CD8-positive, alpha-beta memory T cell (primary cell): Measurements from ENCODE around the gene SPATA17. TPM values are rescaled to one million over a fixed set of nuclear protein-coding genes. Genes with fewer than 3 reads are reported as not detected.
"Not testable (repeated sequence)": the region's sequence is repeated elsewhere in the genome, so short reads cannot be mapped to it uniquely, and the experiment has no call there.

Experiments
- CTCF ChIA-PET: fragments of 350-600 bp; sonication (Branson Sonifier 250); formaldehyde crosslinking; loops from one replicate; lab custom pipeline; 2021; ENCODE audit warnings: antibody characterized with exemption; lab: Charles Lee
- POLR2A ChIA-PET: fragments of 350-600 bp; sonication (Branson Sonifier 250); formaldehyde crosslinking; loops from one replicate; lab custom pipeline; 2021; ENCODE audit warnings: antibody characterized with exemption; lab: Charles Lee
- DNase-seq, 5 donors: peaks; one replicate each; pipeline versions ENCODE4 v3.0.0 to v3.0.0-alpha.2; 2020 to 2022; ENCODE audit warnings: mixed read lengths in 1 of 5
- H3K27ac ChIP-seq: one replicate; pipeline ENCODE4 v1.7.0; 2013; ENCODE audit warnings: low read depth, mild to moderate bottlenecking, low read length, moderate library complexity
- H3K27me3 ChIP-seq: 2 replicates; pipeline ENCODE4 v1.7.0; 2013; ENCODE audit warnings: low read length, mild to moderate bottlenecking; ENCODE audit not compliant: insufficient read depth, poor library complexity, severe bottlenecking
- H3K36me3 ChIP-seq: 2 replicates; pipeline ENCODE4 v1.7.0; 2013; ENCODE audit warnings: mild to moderate bottlenecking, low read length, moderate library complexity; ENCODE audit not compliant: insufficient read depth
- H3K4me1 ChIP-seq: 2 replicates; pipeline ENCODE4 v1.7.0; 2013; ENCODE audit warnings: mild to moderate bottlenecking, low read length, moderate library complexity; ENCODE audit not compliant: insufficient read depth
- H3K4me3 ChIP-seq: 2 replicates; pipeline ENCODE4 v1.7.0; 2013; ENCODE audit warnings: mild to moderate bottlenecking, low read length
- H3K9me3 ChIP-seq: 2 replicates; pipeline ENCODE4 v1.7.0; 2013; ENCODE audit warnings: mild to moderate bottlenecking, low read length
- H3K27ac Mint-ChIP-seq, 8 donors: one replicate each; pipeline ENCODE4 v1.8.0; 2020 to 2021; ENCODE audit warnings: mixed read lengths in 8 of 8, mild to moderate bottlenecking in 6 of 8, inconsistent platforms in 3 of 8, moderate library complexity in 3 of 8
- H3K27me3 Mint-ChIP-seq, 2 donors: one replicate each; pipeline ENCODE4 v1.8.0; 2020 to 2021; ENCODE audit warnings: mixed read lengths in 2 of 2, mild to moderate bottlenecking in 1 of 2, moderate library complexity in 1 of 2
- H3K36me3 Mint-ChIP-seq, 3 donors: one replicate each; pipeline ENCODE4 v1.8.0; 2020 to 2021; ENCODE audit warnings: mixed read lengths in 3 of 3, inconsistent platforms in 1 of 3, mild to moderate bottlenecking in 1 of 3
- H3K4me1 Mint-ChIP-seq, 3 donors: one replicate each; pipeline ENCODE4 v1.8.0; 2020 to 2021; ENCODE audit warnings: mixed read lengths in 3 of 3, inconsistent platforms in 1 of 3, mild to moderate bottlenecking in 1 of 3
- H3K4me3 Mint-ChIP-seq, 7 donors: one replicate each; pipeline ENCODE4 v1.8.0; 2020 to 2021; ENCODE audit warnings: mixed read lengths in 7 of 7, mild to moderate bottlenecking in 6 of 7, moderate library complexity in 4 of 7, inconsistent platforms in 2 of 7
- H3K9me3 Mint-ChIP-seq, 5 donors: one replicate each; pipeline ENCODE4 v1.8.0; 2020 to 2022; ENCODE audit warnings: mixed read lengths in 5 of 5, mild to moderate bottlenecking in 3 of 5, moderate library complexity in 2 of 5, inconsistent platforms in 1 of 5
- polyA plus RNA-seq: library from polyadenylated mRNA; unstranded; fragments of 300-500 nt; fragmentation: Illumina TruSeq; gene quantifications from one replicate; pipeline ENCODE4 v1.2.3, GENCODE V29; 2021
- total RNA-seq, 2 experiments: library from RNA; stranded (reverse); gene quantifications; one replicate each; pipeline ENCODE4 v1.2.3, GENCODE V29; 2021

Gene SPATA17
- total and polyA plus RNA-seq, 3 experiments from 2014 or later: 0.33 TPM; not detected in 2

- POLR2A ChIA-PET, H3K4me1 ChIP-seq, H3K27ac ChIP-seq, H3K4me3 Mint-ChIP-seq, CTCF ChIA-PET, H3K9me3 Mint-ChIP-seq, H3K36me3 Mint-ChIP-seq, DNase-seq, H3K36me3 ChIP-seq, H3K27me3 ChIP-seq, H3K27ac Mint-ChIP-seq, H3K4me1 Mint-ChIP-seq, H3K27me3 Mint-ChIP-seq, H3K4me3 ChIP-seq, H3K9me3 ChIP-seq: not testable (repeated sequence)
Observed at GRCh38 chr1:217696140-217696539, 65.0 kb downstream of the SPATA17 start.

DNA sequence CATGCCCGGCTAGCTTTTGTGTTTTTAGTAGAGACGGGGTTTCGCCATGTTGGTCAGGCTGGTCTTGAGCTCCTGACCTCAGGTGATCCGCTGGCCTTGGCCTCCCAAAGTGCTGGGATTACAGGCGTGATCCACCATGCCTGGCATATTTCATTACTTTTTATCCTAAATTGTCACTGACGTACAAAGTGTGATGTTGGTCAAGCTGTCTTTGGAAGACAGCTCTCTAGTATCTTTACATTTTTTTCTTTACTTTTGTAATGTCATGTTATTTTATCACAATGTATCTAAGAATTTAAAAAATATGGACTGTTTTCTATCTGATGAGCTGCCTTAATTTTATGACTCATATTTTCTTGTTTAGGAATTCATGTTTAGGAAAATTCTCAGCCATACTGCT is 72.2 kb downstream of the SPATA17 start:
- no peak for DNase-seq
- H3K27ac Mint-ChIP-seq: no peak overlapping the region
- H3K4me1 ChIP-seq: no peaks in the 10 kb centered on the region
- peaks cover 0 to 10% of the 10 kb centered on the region in 2 donors for H3K27me3 Mint-ChIP-seq
- H3K4me3 Mint-ChIP-seq: no peak overlapping the region
- H3K27ac ChIP-seq: no peak overlapping the region
- no peaks in the 10 kb centered on the region for H3K4me1 Mint-ChIP-seq
- peaks cover 0 to 12% (median 7%) of the 10 kb centered on the region in 5 donors for H3K9me3 Mint-ChIP-seq
- CTCF ChIA-PET: no interaction called here
- H3K9me3 ChIP-seq: no peaks in the 10 kb centered on the region
- POLR2A ChIA-PET: no interaction called here
- H3K27me3 ChIP-seq: no peaks in the 10 kb centered on the region
- H3K36me3 ChIP-seq: no peaks in the 10 kb centered on the region
- H3K36me3 Mint-ChIP-seq: peaks cover 0 to 4% (median 0%) of the 10 kb centered on the region in 3 donors
- H3K4me3 ChIP-seq: no peak overlapping the region

DNA sequence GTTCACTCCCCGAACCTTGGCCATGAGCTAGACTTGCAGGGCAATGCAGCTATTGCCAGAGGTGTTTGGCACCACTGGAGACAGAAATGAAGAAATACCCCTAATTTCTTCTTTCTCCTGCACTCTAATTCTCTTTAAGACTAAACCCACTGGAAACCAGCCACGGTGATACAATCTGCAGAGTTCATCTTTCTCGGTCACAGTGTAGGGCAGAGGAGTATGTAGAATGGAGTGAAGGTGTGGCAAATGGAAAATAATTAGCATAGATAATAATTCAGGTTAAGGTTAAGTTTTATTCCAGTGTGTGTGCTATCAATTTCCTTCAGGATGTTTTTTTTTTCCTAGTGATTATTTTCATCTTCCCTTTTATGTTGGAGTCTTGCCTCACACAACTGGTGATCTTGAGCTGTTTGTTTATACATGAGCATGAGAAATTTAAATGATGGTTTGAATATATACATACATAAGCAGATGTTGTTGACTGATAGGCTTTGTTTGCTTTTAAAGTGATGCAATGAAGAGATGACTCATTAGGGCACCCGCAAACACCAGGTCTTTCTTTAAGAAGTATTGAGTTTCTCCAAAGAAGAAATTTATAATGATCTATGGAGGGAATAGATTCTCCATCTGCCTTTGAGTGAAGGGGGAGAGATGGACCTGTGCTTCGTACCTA is 81.9 kb downstream of the SPATA17 start:
- CTCF ChIA-PET: no interaction called here

DNA sequence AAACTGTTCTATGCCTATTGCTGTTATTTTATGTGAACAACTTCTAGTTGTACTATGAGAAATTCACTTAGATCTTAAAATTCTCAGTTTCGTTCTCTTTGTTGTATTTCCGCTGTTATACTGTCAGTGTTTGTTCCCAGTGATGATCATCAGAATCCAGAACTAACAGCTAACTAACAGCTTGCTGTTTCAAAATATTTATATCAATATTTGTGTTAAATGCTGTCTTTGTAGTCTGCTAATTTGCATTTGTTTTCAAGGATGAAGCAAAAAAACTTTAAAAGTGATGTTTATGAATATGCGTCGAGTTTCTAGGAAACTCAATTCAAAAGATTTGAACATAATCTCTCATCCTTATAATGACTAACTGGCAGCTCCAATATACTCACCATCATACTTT is 84.5 kb downstream of the SPATA17 start:
- Histone ChIP-seq H3K9me3 (no peaks in the 10 kb centered on the region), H3K27ac (no peak overlapping the region), H3K36me3 (no peaks in the 10 kb centered on the region), H3K27me3 (no peaks in the 10 kb centered on the region), H3K4me3 (no peak overlapping the region), H3K4me1 (no peaks in the 10 kb centered on the region)
- Mint-ChIP-seq H3K27me3 (peaks cover 2 to 11% of the 10 kb centered on the region in 2 donors), H3K27ac (no peak overlapping the region), H3K4me3 (no peak overlapping the region), H3K36me3 (no peaks in the 10 kb centered on the region), H3K9me3 (peaks cover 0 to 2% (median 0%) of the 10 kb centered on the region in 5 donors), H3K4me1 (no peaks in the 10 kb centered on the region)
- DNase-seq: no peak
- POLR2A ChIA-PET: no interaction called here
- CTCF ChIA-PET: no interaction called here

More for the DNA sequence above, 81.9 kb downstream of the SPATA17 start:
- DNase-seq: no peak
- Mint-ChIP-seq H3K27ac (no peak overlapping the region), H3K27me3 (peaks cover 0 to 11% of the 10 kb centered on the region in 2 donors), H3K4me1 (no peaks in the 10 kb centered on the region), H3K4me3 (no peak overlapping the region), H3K9me3 (peaks cover 0 to 1% (median 0%) of the 10 kb centered on the region in 5 donors), H3K36me3 (no peaks in the 10 kb centered on the region)
- no peaks in the 10 kb centered on the region for H3K27me3 ChIP-seq
- POLR2A ChIA-PET: no interaction called here
- no peak overlapping the region for H3K27ac ChIP-seq
- H3K36me3 ChIP-seq: no peaks in the 10 kb centered on the region
- H3K4me3 ChIP-seq: no peak overlapping the region
- H3K4me1 ChIP-seq: no peaks in the 10 kb centered on the region
- no peaks in the 10 kb centered on the region for H3K9me3 ChIP-seq

DNA sequence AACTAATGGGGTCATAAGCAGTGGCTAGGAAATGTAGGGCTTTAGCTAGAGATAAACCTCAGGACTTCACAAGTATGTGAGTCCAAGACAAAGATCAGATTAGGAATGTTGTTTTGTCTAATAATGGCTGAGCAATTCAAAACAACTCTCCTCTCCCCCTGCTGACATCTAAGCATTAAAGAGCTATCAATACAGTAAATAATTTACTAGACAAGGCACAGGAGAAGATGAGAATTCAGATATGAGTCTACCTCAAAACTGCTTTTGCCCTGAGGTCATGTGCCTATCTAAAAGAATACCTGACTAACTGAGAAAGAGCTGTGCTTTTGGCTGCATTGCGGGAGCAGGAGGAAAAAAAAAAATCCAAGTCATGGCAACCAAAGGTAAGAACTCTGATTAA is 86.8 kb downstream of the SPATA17 start:
- no peaks in the 10 kb centered on the region for H3K9me3 ChIP-seq
- H3K27me3 ChIP-seq: no peaks in the 10 kb centered on the region
- peaks cover 2 to 8% of the 10 kb centered on the region in 2 donors for H3K27me3 Mint-ChIP-seq
- peaks cover 0 to 2% (median 0%) of the 10 kb centered on the region in 5 donors for H3K9me3 Mint-ChIP-seq
- H3K36me3 Mint-ChIP-seq: no peaks in the 10 kb centered on the region
- DNase-seq: no peak
- no peak overlapping the region for H3K4me3 Mint-ChIP-seq
- no peaks in the 10 kb centered on the region for H3K4me1 Mint-ChIP-seq
- no peaks in the 10 kb centered on the region for H3K4me1 ChIP-seq
- ChIA-PET POLR2A (no interaction called here), CTCF (no interaction called here)
- H3K4me3 ChIP-seq: no peak overlapping the region
- H3K27ac Mint-ChIP-seq: no peak overlapping the region
- no peak overlapping the region for H3K27ac ChIP-seq
- no peaks in the 10 kb centered on the region for H3K36me3 ChIP-seq

DNA sequence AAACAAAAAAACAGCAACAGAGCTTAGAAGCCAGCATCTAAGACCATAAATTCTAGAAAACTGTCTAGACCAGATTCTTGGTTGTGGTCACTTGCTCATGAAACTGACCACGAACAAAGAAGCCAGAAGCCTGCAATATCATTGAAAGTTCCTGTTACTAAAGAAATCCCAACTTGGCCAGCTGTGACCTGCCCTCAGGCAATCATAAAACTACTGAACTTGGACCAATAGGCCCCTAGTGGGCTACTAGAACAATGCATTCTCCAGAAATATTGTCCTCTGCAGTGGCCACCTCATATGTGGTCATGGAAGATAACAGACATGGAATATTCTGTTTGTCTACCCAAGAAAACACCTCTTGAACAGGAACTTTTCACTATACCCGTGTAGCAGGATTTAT is 87.7 kb downstream of the SPATA17 start:
- Histone ChIP-seq H3K36me3 (no peaks in the 10 kb centered on the region), H3K27ac (no peak overlapping the region), H3K4me3 (no peak overlapping the region), H3K4me1 (no peaks in the 10 kb centered on the region), H3K9me3 (no peaks in the 10 kb centered on the region), H3K27me3 (no peaks in the 10 kb centered on the region)
- no peak overlapping the region for H3K4me3 Mint-ChIP-seq
- DNase-seq: no peak
- CTCF ChIA-PET: no interaction called here
- POLR2A ChIA-PET: no interaction called here
- H3K27ac Mint-ChIP-seq: no peak overlapping the region
- H3K9me3 Mint-ChIP-seq: peaks cover 0 to 2% (median 0%) of the 10 kb centered on the region in 5 donors
- no peaks in the 10 kb centered on the region for H3K36me3 Mint-ChIP-seq
- no peaks in the 10 kb centered on the region for H3K4me1 Mint-ChIP-seq
- peaks cover under 1 to 2% of the 10 kb centered on the region in 2 donors for H3K27me3 Mint-ChIP-seq

DNA sequence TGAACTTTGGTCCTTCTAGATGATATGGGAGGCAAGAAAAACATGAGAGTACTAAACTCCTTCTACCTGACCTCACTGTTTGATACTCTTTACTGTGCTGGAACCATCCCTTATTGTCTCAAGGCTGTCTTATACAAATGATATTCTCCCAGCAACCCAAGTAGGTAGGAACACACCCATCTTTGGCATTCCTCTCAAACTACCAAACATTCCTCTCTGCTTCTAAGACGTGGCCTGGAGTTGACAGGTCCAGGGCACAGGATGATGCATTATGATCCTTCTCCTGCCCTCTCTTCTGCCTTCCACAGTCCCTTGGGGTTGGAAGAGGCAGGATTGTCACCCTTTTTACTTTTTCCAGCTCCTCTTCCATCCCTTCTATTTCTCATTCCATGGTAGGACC is 90.5 kb downstream of the SPATA17 start:
- Mint-ChIP-seq H3K9me3 (peaks cover 0 to 2% (median 0%) of the 10 kb centered on the region in 5 donors), H3K27me3 (peaks cover 0 to 2% of the 10 kb centered on the region in 2 donors), H3K27ac (no peak overlapping the region), H3K36me3 (no peaks in the 10 kb centered on the region), H3K4me3 (no peak overlapping the region), H3K4me1 (no peaks in the 10 kb centered on the region)
- Histone ChIP-seq H3K9me3 (no peaks in the 10 kb centered on the region), H3K27me3 (no peaks in the 10 kb centered on the region), H3K27ac (no peak overlapping the region), H3K36me3 (no peaks in the 10 kb centered on the region), H3K4me3 (no peak overlapping the region), H3K4me1 (no peaks in the 10 kb centered on the region)
- ChIA-PET POLR2A (no interaction called here), CTCF (no interaction called here)
- no peak for DNase-seq

DNA sequence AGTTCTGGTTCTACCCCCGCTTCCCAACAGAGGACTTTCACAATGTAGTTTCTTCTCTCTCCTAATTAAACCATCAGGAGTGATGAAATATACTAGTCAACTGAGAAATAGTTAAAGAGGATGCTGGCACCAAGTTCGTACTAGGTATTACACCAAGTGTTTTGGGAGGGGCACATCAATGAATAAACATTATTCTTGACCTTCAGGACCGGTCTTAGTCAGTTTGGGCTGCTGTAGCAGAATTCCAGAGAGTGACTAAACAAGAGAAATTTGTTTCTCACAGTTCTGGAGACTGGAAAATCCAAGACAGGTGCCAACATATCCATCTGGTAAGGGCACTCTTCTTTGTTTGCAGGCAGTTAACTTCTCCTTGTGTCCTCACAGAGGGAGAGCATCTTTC is 103.8 kb downstream of the SPATA17 start:
- Histone ChIP-seq H3K4me3 (no peak overlapping the region), H3K36me3 (no peaks in the 10 kb centered on the region), H3K9me3 (no peaks in the 10 kb centered on the region), H3K27me3 (no peaks in the 10 kb centered on the region), H3K27ac (no peak overlapping the region), H3K4me1 (no peaks in the 10 kb centered on the region)
- CTCF ChIA-PET: no interaction called here
- Mint-ChIP-seq H3K36me3 (no peaks in the 10 kb centered on the region), H3K4me1 (no peaks in the 10 kb centered on the region), H3K4me3 (no peak overlapping the region), H3K27me3 (peaks cover 0 to 2% of the 10 kb centered on the region in 2 donors), H3K9me3 (peaks cover 0 to 3% (median 0%) of the 10 kb centered on the region in 5 donors), H3K27ac (no peak overlapping the region)
- no peak for DNase-seq
- POLR2A ChIA-PET: no interaction called here
